Measurements from ENCODE around the gene CD109.

Gene CD109

DNA sequence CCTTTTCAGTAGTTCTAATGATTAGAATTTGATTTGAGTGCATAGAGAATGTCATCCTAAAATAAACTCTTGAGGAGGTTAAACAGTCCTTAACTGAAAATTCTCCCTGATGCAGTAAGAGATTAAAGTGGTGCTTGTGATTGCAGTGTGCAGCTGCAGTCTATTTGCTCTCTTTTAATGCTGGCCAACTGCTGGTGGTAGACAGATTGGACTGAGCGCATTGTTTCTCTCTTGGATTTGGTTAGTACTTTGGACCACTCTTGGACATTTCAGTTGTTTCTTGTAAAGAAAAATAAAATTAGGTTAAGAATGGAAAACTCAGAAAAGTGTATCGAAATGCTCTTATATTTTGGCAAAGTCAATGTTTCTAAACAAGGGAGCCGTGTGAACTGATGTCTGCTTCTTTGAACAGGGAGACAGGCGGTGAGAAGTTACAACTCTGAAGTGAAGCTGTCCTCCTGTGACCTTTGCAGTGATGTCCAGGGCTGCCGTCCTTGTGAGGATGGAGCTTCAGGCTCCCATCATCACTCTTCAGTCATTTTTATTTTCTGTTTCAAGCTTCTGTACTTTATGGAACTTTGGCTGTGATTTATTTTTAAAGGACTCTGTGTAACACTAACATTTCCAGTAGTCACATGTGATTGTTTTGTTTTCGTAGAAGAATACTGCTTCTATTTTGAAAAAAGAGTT, 127.2 kb downstream of the CD109 start:
- TF ChIP-seq GATA2 (IDR thresholded peaks at IDR 0.05; ENCODE audit: low read depth, low read length) = no peak
- no peak for TF ChIP-seq GATA3 (IDR thresholded peaks at IDR 0.05; ENCODE audit: low read depth, low read length)

DNA sequence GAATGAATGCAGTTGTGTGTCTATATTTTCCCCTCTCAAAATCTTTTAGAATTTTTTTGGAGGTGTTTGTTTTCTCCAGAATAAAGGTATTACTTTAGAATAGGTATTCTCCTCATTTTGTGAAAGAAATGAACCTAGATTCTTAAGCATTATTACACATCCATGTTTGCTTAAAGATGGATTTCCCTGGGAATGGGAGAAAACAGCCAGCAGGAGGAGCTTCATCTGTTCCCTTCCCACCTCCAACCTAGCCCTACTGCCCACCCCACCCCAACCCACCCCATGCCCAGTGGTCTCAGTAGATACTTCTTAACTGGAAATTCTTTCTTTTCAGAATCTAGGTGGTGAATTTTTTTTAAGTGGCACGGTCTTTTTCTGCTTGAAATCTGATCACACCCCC, 127.8 kb downstream of the CD109 start:
- no peak for TF ChIP-seq GATA3 (IDR thresholded peaks at IDR 0.05; ENCODE audit: low read depth, low read length)
- no peak for TF ChIP-seq GATA2 (IDR thresholded peaks at IDR 0.05; ENCODE audit: low read depth, low read length)

DNA sequence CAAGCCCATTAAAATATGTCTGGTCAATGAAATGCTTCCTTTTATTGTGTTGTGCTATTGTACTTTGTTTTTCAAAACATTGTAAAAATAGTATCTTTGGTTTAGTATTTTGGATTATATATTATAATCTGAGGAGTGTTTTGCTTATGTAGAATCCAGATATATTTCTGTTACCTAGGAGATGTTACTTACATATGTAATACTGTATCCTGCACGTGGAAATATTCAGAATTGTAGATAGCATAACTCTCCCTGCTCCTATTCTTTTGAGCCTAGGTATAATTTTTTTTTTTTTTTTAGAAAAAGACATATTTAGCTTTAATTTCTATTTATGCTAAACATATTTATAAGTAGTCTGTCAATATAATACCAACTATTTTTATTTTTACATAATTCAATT, 130.6 kb downstream of the CD109 start:
- no peak for TF ChIP-seq GATA3 (IDR thresholded peaks at IDR 0.05; ENCODE audit: low read depth, low read length)
- no peak for TF ChIP-seq GATA2 (IDR thresholded peaks at IDR 0.05; ENCODE audit: low read depth, low read length)

DNA sequence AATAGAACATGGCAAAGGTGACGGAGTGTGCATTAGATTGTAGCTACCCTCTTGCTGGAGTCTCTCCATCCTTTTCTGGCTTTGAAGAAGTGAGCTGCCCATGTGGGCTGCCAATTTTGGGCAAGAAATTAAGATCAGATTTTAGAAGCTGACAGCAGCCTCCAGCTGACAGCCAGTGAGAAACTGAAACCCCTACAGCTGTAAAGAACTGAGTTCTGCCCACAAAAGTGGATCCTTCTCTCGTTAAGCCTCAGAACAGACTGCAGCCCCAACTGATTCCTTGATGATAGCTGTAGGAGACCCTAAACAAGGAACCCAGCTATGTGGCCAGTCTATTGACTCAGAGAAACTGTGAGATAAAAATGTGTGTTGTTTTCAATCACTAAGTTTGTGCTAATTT, 134.1 kb downstream of the CD109 start:
- TF ChIP-seq GATA2 (IDR thresholded peaks at IDR 0.05; ENCODE audit: low read depth, low read length) = no peak
- no peak for TF ChIP-seq GATA3 (IDR thresholded peaks at IDR 0.05; ENCODE audit: low read depth, low read length)

DNA sequence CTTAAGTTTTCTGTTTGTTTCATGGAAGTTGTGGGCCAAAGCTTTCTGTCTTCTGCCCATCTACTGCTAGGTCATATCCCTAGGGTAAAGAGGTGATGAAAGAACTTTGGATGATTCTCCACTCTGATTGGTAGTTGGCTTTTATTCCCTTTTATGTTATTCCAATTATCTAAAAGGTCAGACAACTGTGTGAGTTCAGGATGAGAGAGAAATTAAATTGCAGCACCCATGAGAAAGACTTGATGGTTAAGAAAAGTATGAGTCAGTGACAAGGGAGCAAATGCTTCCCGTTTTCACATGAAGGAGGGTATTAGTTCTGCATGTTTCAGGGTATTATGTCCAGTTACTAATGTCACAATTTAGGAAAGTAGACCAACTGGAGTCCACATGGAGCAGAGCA, 136.3 kb downstream of the CD109 start:
- no peak for TF ChIP-seq GATA2 (IDR thresholded peaks at IDR 0.05; ENCODE audit: low read depth, low read length)
- TF ChIP-seq GATA3 (IDR thresholded peaks at IDR 0.05; ENCODE audit: low read depth, low read length) = no peak

DNA sequence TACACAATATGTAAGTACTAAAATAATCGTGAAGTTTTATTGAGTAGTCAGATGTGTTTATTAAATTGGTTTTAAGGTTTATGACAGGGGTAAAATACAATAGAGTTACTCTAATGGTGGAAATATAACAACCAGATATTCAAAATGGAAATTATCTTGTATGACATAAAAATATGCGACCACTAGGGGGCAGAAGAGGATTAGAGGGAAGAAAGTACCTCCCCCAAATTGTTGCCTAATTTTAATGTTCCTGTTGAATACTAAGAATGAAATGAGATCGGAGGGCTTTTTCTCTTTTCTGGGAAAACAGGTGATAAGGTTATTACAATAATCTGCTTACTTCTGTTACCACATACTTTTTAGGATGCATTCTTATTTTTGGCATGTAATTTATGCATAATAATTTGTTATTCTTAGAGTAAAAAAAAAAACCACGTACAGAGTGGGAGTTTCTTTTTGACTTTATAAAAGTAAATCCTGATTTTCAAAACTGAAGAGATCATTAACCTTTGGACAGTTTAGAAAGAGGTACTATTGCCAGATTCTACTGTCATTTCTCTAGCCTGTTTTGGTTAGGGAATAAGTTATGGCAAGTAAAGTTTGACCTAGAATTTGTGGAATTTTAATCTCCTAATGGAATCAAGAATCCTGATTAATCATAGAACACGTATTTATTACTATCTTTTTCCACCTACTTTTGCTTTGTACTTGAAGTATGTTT, 159.2 kb downstream of the CD109 start:
- TF ChIP-seq GATA2 (IDR thresholded peaks at IDR 0.05; ENCODE audit: low read depth, low read length) = no peak
- TF ChIP-seq GATA3 (IDR thresholded peaks at IDR 0.05; ENCODE audit: low read depth, low read length) = no peak

DNA sequence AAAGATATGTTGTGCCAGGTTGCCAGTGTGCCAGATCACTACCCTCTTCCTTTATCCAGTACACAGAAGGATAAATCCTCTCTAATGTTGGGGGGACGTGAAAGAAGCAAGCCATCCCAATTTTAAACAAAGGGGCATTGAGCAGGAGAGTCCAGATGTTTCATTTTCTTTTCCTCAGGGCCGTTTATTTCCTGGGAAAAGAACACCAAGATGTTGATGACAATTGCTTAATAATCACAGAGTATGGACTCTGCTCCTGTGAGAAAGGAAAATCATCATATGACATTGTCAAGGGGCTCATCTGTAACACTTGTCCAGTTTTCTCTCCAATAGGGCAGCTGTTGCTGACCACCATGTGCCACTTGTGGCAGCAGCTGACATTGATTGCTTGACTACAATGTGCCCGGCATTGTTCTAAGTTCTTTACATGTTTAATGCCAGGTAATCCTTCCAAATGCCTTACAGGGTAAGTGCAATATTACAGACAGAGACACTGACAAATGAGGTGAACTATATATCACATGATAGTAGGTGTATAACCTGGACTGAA, 161.4 kb downstream of the CD109 start:
- TF ChIP-seq GATA2 (IDR thresholded peaks at IDR 0.05; ENCODE audit: low read depth, low read length) = no peak

DNA sequence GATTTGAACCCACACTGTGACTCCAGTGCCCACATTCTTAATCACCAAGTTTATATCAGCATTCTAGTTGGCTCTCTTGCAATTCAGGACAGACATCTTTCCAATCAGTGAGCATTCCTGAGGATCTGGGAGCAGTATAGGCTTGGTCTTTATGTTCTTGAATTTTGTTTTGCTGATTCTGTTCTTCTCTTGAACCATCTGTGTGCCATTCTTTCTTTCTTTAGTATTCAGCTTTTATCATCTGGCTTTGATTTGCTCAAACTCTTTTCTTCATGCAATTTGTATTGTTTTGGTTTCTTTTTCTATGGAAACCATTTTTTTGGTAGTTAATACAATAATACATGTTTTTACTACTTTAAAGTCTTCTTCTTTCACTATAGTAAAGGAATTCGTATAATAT, 162.4 kb downstream of the CD109 start:
- TF ChIP-seq GATA2 (IDR thresholded peaks at IDR 0.05; ENCODE audit: low read depth, low read length) (no peak), GATA3 (IDR thresholded peaks at IDR 0.05; ENCODE audit: low read depth, low read length) (no peak)

DNA sequence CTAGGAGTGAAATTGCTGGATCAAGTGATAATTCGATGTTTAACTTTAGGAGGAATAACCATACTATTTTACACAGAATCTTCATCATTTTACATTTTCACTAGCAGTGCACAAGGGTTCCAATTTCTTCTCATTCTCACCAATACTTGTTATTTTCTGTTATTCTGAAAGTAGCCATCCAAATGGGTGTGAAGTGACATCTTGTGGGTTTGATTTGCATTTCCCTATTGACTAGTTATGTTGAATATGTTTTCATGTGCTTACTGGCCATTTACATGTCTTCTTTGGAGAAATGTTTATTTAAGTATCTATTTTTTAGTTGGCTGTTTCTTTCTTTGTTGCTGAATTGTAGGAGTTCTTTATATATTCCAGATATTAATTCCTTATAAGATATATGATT, 164.3 kb downstream of the CD109 start:
- TF ChIP-seq GATA2 (IDR thresholded peaks at IDR 0.05; ENCODE audit: low read depth, low read length) = no peak
- no peak for TF ChIP-seq GATA3 (IDR thresholded peaks at IDR 0.05; ENCODE audit: low read depth, low read length)

DNA sequence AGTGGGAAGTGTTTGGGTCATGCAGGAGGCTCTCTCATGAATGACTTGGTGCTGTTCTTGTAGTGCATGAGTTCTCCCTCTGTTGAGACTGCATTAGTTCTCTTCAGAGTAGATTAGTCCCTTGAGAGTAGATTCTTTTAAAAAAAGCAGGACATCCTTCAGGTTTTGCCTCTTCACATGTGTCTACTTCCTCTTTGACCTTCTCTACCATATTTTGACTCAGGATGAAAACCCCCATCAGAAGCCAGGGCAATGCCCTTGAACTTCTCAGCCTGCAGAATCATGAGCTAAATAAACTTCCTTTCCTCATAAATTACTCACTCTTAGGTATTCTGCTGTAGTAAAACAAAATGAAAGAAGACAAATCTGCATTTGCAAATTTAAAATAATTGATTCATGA, 170.3 kb downstream of the CD109 start:
- no peak for TF ChIP-seq GATA3 (IDR thresholded peaks at IDR 0.05; ENCODE audit: low read depth, low read length)
- TF ChIP-seq GATA2 (IDR thresholded peaks at IDR 0.05; ENCODE audit: low read depth, low read length) = no peak

DNA sequence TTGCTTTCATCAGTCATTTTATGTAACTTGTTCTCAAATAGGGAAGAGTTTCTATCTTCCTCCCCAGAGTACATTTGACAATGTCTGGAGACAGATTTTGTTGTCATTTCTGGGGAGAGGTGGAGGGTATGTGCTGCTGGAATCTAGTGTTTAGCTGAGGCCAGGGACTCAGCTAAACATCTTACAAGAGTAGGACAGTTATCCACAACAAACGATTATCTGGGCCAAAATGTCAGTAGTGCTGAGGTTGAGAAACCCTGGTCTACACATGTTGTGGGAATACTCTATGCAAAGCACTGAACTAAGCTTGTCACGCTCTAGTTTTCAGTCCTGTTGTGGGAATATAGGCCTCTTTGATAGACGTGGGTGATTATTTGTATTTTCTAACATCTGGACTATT, 171.4 kb downstream of the CD109 start:
- no peak for TF ChIP-seq GATA2 (IDR thresholded peaks at IDR 0.05; ENCODE audit: low read depth, low read length)
- no peak for TF ChIP-seq GATA3 (IDR thresholded peaks at IDR 0.05; ENCODE audit: low read depth, low read length)

DNA sequence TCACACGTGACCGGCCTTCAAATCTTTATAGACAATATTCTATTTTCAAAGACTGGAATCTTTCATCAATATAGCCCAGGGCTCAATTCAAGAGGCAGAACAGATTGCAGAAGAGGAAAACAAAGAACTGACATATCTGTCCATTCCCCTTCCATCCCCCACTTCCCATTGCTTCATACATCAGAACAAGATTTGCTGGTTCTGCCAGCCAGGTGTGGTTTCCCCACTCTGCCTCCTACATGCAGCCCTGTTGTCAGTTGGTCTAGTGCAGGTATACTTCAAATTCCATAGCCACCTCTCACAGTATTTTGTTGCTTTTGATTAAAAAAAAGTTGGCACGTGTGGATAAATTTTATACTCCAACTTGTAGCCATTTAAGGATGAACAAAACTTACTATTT, 174.9 kb downstream of the CD109 start:
- no peak for TF ChIP-seq GATA3 (IDR thresholded peaks at IDR 0.05; ENCODE audit: low read depth, low read length)

DNA sequence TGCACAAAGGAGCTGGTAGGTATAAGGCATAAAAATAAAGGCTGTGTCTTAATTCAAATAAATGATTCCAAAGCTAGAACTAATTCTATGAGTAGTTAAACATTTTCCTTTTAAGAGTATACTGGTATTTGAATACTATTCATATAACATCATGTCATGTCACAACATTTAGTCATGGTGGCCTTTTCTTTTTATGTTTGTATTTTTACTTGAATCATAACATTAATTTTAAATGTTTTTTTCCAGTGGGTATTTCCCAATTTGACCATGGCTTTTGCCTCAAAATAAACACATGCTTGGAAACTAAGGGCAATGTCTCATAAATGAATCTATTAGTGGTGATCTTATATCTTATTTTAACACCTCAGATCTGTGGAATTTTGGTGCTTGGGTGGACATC, 177.1 kb downstream of the CD109 start:
- no peak for TF ChIP-seq GATA3 (IDR thresholded peaks at IDR 0.05; ENCODE audit: low read depth, low read length)
- TF ChIP-seq GATA2 (IDR thresholded peaks at IDR 0.05; ENCODE audit: low read depth, low read length) = no peak

Measured in SH-SY5Y (cell line).